ENCODE data around the gene S100A8.

Gene S100A8

DNA sequence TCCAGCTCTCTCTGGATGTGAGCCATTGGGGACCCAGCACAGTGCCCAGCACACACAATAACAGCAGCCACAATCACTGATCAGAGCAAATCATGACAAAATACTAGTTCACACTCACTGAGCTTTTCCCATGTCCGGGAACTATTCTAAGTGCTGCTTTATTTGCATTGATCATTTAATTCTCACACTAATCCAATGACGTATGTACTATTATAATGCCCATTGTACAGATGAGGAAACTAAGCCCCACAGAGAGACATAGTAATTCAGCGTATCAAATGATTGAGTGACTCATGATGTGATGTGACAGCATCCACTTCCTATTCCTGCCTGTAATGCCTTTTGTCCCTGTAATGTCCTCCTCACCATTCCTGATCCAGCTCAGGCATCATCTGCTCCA is 1.9 kb upstream of the S100A8 start:
- no peak for DNase-seq (ENCODE audit: low read depth in 2 of 2)

DNA sequence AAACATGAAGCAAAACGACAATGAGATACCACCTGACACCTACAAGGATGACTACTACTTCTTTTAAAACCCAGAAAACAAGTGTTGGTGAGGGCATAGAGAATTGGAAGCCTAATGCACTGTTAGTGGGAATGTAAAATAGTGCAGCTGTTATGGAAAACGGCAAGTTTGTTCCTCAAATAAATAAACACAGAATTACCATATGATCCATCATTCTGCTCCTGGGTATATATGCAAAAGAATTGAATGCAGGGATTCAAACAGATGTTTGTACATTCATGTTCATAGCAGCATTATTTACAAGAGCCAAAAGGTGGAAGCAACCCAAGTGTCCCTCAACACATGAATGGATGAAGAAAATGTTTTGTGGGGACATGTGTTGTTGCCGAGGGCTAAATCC is 1.4 kb upstream of the S100A8 start:
- no peak for DNase-seq (ENCODE audit: low read depth in 2 of 2)

DNA sequence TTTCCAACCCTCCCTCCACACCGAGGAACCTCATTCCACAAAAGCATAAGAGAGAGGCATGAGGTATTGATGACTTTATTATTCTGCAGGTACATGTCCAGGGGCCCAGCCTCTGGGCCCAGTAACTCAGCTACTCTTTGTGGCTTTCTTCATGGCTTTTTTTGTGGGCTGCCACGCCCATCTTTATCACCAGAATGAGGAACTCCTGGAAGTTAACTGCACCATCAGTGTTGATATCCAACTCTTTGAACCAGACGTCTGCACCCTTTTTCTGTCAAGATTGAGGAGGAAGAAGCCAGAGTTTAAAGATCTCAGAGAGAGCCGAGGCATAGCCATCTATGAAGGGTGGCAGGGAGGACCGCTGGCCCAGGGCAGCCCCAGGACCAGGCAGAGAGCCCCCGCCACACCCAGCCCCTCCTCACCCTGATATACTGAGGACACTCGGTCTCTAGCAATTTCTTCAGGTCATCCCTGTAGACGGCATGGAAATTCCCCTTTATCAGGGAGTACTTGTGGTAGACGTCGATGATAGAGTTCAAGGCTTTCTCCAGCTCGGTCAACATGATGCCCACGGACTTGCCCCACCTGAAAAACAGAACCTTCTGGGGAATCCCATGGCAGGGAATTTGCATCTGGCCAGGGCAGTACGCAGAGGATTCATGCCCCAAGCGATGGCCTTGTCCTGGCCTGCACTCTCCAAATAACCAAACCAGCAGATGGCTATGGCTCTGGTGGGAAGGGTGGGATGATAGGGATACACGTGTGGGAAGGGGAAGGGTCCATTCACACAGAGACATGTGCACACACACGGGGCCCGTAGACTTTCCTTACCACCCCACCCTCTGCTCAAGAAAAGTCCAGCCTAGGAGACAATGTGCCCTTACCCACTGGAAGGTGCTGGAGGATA is 647 bp downstream of the S100A8 start:
- no peak for DNase-seq (ENCODE audit: low read depth in 2 of 2)

DNA sequence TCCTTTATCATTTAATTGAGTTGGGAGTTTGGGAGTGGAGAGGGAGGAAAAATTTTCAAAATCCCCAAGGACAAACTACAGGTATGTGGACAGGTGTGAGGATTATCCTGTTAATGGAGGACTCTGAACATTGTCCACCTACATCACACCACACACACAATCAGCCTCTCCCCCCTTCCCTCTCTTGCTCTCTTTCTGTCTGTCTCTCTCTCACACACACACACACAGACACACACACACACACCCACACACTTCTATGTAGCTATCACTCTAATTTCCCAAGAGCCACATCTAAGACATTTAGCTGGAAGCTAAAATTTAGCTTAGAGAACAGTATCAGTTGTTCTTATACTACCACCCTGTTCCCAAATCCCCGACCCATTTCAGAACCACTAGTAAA is 1.5 kb downstream of the S100A8 start:
- no peak for DNase-seq (ENCODE audit: low read depth in 2 of 2)

DNA sequence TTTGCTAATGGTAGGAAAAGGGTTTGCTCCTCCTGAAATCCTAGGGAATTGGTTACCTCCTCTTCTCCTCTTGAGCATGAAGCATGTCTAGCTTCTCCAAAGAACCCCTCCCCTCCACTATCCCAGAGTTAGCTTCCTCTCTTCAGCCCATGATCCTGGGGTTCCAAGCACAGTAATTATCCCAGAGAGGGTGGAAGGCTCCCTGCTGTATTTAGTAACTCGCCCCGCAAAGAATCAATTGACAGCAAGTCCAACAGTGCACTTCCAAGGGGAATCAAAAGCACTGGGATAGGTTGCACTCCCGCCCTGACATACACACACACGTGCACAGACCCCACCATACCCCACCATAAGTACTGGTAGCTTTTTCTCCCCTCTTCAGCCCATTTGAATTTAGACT is 3.1 kb downstream of the S100A8 start:
- no peak for DNase-seq (ENCODE audit: low read depth in 2 of 2)

DNA sequence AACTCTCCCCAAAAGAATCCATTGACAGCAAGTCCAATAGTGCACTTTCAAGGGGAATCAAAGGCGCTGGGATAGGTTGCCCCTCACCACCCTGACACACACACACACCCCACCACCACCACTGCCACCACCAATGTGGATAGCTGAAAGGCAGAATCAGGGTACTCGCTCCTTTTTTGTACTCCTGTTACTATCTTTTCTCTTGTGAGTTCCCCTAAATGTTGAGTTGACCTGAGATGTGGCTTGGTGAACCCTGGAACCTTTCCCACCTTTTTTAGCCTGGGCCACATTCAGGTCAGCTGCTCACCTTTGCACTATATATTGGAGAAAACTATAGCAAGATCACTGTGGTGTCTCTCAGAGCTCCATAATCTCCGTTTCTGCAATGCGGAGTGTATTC is 3.9 kb downstream of the S100A8 start:
- DNase-seq (ENCODE audit: low read depth in 2 of 2): no peak

DNA sequence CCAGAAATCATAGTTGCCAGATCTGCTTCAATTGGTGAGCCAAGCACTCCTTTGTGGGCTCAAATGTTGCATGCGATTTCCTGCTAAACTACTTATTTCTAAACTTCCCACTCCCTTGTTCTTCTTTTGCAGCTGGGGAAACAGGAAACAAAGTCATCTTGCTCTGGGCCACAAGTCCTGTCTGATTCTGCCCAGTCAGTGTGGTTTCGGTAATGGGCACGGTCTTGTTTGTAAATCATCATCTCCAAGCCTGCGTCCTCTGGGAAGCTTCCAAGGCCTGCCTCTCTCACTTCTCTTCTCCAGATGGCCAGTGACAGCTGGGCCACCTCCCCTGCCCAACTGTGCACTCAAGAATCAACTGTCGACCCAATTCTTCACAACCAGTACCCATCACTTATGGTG is 4.4 kb downstream of the S100A8 start:
- no peak for DNase-seq (ENCODE audit: low read depth in 2 of 2)

DNA sequence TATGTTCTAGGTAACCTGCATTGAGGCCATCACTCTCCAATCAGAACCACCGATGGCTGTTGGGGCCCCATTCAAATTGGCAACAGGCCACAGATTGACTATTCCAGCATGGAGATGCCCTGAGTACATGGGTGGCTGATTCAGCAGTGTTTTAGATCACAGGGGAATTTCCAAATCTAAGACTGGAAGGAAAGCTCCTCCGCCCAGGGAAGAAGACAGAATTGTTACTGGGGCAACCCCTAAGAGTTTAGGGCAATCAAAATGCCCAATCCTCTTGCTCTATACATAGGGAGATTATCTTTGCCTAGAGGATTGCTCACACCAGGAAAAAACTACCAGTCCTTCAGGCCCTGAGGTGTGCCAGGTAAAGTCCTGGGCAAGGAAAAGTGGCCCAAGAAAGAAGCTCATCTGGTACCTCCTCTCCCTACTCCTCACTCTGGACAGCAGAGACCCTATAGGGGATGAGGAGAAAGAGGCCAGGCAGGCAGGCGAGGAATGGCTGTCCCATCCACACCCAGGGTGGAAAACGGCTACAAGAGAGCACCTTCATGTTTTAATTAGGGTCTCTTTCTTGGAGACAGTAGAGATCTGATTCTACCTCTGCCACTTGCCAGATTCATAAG is 5.8 kb downstream of the S100A8 start:
- no peak for DNase-seq (ENCODE audit: low read depth in 2 of 2)

DNA sequence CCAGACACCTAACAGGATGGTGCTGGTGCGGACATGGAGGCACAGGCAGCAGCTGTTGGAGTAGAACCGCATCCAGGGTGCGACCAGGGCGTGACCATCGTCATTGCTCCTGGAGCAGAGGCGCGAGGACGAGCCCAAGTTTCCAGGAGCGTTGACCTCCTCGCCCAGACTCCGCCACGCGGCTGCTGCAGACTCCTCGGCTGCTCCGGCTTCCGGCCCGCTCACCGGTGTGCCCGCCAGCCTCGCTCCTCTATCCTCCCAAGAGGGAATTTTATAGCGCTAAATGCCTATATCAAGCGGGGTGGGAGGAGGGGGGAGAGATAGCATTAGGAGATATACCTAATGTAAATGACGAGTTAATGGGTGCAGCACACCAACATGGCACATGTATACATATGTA is 10.2 kb downstream of the S100A8 start:
- no peak for DNase-seq (ENCODE audit: low read depth in 2 of 2)

DNA sequence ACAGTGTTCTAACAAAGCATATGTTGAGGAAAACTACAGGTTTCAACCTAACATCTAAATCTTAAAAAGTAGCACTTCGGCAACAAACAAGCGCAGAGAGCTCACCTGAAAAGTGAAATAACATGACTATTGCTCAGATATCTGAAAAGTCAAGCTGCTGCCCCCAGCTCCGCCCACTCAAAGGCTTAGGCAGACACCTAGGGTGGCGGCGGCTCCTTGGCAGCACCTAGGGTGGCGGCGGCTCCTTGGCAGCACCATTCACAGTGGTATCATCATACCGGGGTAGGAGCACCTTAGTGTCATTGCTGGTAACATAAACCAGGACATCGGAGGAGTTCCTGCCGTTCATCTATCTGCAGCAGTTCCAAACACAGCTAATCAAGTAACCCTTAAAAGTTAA is 11.3 kb downstream of the S100A8 start:
- DNase-seq (ENCODE audit: low read depth in 2 of 2): no peak

DNA sequence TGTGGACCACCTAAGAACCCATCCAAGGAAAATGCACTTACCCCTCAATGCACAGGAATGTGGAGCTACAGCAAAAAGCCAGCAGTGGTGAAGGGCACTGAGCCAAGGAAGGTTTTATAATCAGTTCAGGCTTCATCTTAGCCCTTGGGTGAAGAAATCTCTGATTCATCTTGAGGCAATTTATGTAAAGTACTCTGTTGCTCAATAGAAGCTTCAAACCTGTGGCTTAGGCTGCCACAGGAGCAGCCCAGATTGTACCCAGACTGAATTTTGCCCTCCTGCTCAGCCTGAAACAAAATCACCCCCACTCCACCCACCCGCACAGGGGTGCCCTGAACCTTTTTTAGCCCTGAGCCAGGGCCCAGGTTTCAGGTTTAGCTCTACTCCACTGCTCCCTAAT is 15.4 kb downstream of the S100A8 start, which contains the start of gene S100A12:
Gene S100A12, minus strand, starts transcription at position 111 of the 400 bp plus-strand sequence. CDS start 1,029 bp downstream, outside the sequence.
- DNase-seq (ENCODE audit: low read depth in 2 of 2): no peak

DNA sequence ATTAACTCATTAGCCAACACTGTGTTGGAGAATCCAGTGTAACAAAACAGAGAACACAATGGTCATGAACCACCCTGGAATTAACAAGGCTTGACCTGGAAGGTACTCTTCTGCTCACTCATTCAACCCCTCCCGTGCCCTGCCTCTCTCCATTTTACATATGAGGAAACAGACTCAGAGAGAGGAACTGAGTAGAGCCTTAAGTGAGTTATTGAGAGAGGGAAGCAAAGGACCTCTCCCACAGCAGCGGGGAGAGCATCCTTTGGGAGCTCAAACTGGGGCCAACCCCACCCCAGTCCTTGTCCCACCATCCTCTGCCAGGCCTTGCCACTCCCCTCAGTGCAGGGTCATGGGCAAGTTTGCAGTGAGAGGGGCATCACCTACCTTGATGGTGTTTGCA is 16.8 kb downstream of the S100A8 start:
- DNase-seq (ENCODE audit: low read depth in 2 of 2): no peak

DNA sequence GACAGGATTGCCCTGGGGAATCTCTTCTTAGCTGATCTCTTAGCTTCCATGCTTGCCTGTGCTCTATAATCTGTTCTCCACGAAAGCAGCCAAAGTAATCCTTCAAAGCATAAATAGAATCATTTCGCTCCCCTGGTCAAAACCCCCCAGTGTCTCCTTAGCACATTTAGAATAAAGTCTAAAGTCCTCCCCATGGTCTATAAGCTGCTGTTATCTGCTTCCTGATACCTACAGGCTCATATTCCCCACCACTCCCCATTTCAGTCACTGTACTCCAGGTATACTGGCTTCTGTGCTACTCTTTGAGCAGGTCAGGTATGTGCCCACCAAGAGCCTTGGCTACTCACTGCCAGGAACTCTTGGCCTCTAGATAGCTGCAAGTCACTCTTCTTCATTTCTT is 18.3 kb downstream of the S100A8 start:
- DNase-seq (ENCODE audit: low read depth in 2 of 2): no peak

DNA sequence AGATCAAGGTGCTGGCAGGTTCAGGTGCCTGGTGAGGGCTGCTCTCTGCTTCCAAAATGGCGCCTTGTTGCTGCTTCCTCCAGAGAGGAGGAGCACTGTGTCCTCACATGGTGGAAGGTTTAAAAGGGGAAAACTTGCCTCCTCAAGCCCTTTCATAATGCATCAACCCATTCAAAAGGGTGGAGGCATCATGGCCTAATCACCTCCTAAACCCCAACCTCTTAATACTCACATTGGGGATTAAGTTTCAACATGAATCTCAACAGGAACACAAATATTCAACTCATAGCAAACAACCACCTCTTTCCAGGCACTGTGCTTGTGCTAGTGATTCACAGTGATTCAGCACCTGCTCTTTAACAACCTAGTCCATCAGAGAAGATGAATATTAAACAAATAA is 19.6 kb downstream of the S100A8 start:
- no peak for DNase-seq (ENCODE audit: low read depth in 2 of 2)

DNA sequence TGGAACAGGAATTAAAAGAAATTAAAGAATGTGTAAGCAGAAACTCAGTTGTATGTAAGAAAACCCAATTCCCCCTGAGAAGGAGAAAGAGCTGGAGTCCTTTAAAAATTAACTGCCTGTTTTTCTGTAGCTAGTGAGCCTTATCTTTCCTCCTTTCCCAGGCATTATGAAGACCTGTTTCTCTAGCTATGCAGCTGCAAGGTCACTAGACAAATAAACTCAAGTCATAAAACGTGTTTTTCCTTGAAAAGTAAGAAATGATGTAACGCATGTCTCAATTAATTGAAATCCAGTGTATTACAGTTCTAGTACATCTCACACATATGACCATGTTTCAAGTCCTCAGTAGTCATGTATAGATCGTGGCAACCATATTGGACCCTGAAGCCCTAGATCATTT is 20.7 kb downstream of the S100A8 start:
- no peak for DNase-seq (ENCODE audit: low read depth in 2 of 2)

DNA sequence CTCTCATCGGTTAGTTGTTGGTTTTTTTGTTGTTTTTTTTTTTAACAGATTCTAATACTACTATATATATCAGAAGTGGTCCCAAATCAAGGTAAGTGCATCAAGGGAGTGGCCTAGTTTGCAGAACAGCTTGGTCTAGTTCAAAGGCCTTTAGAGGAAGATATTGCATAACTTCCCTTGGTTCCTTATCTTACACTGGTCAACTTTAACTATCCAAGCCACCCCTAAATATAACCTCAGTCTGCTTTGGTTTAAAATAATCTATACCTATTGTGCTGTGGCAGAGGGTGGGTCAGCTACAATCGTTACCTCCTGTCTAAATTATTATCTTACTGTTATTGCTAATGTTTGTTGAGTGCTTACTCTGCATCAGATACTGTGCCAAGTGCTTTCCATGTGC is 22.4 kb downstream of the S100A8 start:
- DNase-seq (ENCODE audit: low read depth in 2 of 2): no peak

DNA sequence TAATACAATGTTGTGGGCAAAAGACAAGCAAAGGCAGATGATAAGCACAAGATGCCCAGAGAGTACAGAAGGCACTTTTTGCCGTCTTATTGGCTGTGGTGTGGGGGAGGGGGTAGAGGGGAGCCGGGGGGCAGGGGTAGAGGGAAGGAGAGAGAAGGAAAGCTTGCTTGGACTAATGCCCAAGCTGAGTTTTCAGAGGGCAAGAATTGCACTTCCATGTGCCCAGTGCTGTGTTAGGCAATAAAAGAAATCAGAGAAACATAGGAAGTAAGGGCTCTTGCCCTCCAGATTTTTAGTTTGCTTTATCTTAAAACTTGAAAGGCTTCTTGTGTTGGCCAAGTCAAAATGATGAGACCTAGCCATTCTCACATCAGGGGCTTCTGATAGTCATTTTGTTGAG is 23.8 kb downstream of the S100A8 start:
- no peak for DNase-seq (ENCODE audit: low read depth in 2 of 2)

DNA sequence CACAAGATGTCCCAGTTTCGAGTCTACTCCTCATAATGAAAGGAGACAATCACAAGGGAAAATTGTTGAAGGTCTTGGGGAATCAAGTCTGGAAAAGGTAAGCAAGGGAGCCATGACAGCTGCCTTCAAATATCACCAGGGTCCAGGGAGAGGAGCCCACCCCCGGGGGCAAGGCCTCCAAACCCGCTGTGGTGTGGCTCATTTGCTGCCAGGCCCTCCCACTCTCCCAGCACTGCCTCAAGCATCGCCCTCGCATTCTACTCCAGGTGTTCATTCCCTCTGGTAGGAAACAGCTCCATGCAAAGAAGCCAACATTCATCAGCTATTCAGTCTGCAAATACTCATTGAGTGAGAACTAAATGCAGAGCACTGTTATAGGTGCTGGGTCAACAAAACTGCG is 24.6 kb downstream of the S100A8 start:
- DNase-seq (ENCODE audit: low read depth in 2 of 2): no peak

DNA sequence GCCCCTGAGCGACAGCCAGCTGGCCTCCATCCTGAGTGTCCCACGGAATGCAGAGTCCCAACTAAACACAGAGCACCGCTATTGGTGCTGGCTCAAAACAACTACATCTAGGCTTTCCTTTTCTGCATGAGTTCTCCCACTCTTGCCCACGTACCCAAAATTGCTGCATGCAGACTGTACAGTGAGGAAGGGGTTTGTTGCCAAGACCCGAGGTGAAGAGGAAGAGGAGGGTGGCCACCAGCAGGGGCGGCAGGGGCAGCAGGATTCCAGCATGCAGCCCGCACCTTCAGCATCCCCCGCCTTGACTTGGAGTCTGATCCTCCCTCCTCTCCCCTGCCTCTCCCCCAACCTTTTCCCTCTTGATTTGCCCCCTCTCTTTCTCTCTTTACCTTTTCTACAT is 25.2 kb downstream of the S100A8 start:
- no peak for DNase-seq (ENCODE audit: low read depth in 2 of 2)

DNA sequence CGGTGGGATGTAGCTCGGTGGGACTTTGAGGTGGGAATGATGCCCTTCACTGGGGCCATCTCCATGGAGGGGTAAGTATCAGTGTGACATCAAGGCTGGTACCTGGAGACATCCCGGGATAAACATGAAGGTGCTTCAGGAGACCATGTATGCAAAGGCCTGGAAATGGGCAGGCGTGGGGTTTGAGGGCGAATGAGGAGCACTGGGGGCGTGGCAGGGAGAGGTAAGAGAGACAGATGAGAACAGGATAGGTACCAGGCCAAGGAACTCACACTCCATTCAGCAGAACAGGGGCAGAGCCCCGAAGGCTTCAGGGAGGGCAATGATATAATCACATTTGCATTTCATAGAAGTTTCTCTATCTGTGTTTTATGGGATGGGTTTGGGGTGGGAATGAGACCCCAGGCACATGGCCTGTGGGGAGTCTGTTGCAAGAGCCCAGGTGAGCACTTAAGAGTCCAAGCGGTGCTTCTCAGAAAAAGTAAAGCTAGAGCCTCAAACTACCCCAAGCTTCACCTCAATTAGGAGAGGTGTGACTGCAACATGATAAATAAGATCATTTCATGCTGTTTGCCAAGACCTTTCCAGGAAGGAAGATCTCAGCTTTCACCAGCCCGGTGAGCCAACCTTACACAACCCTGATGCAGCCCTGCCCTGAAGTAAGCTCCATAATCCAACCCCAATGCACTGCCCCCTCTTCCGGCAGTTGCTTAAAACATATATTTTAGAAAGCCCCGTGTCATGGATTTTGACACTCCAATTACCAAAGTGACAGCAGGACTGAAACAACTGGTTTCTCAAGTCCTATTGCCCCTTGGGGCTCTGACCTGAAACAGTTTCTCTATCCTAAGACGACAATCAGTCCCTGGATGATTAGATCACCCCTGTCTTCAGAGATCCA is 25.9 kb downstream of the S100A8 start:
- no peak for DNase-seq (ENCODE audit: low read depth in 2 of 2)

DNA sequence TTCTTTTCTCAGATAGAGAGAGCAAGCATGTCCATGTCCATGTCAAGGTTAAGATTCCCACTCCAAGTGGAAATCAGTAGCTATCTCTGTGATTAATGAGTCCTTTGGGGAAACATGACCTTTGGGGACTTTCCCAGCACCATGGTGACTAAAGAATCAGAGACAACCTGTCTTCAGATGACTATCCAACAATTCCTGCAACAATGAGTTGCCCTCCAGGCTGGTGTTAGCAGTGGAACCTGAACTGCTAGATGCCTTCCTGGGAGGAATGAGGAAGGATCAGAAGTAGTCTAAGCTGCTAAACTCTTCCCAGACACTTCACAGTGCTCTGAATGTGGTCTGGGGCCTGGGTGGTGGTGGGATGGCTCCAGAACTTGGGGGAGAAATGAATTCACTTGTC is 26.7 kb downstream of the S100A8 start:
- no peak for DNase-seq (ENCODE audit: low read depth in 2 of 2)

DNA sequence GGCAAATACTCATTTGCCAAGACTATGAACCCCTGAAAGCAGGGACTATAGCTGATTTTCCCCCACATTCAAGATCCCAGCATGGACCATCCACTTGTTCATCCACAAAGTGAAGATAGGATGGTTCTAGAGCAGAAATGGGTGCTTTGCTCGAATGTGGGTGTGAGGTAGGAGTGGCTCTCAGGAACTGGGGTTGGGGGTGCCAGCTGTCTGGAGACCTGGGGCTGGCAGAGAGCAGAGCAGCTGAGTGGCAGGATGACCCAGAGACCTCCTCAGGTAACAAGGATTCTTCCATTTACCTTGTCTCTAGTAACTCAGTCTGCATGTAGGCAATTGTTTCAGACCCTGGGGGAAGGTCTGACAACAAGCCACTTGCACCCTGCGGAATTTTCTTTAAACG is 27.2 kb downstream of the S100A8 start:
- no peak for DNase-seq (ENCODE audit: low read depth in 2 of 2)

Measured in stimulated activated CD4-positive, alpha-beta T cell treated with anti-CD3 and anti-CD28 coated beads, Interleukin-4, amount 100 ng/mL, for 48 hours (primary cell).